ENCODE measurements around the gene EMC8. TPM values are rescaled to one million over a fixed set of nuclear protein-coding genes. Genes with fewer than 3 reads are reported as not detected.
"Not testable (repeated sequence)": the region's sequence is repeated elsewhere in the genome, so short reads cannot be mapped to it uniquely, and the experiment has no call there.

Gene EMC8
- total RNA-seq, 1 donor from 2014 or later = 45.9 TPM

- DNase-seq (ENCODE audit: low read depth) = no peak
- no peak overlapping the region for H3K4me3 ChIP-seq (ENCODE audit: low read depth, low read length)
- TF ChIP-seq CTCF (conservative IDR thresholded peaks at IDR 0.05; ENCODE audit: low read depth, low read length) = no peak
Observed at GRCh38 chr16:85812811-85813700, 13.7 kb upstream of the EMC8 start.

GRCh38 chr16:85812031-85812807 lies 12.9 kb upstream of the EMC8 start:
- DNase-seq (ENCODE audit: low read depth) = no peak
- TF ChIP-seq CTCF (conservative IDR thresholded peaks at IDR 0.05; ENCODE audit: low read depth, low read length) = no peak
- H3K4me3 ChIP-seq (ENCODE audit: low read depth, low read length) = no peak overlapping the region

- DNase-seq (ENCODE audit: low read depth) = no peak
- H3K4me3 ChIP-seq (ENCODE audit: low read depth, low read length) = no peak overlapping the region
- no peak for TF ChIP-seq CTCF (conservative IDR thresholded peaks at IDR 0.05; ENCODE audit: low read depth, low read length)
Observed at GRCh38 chr16:85810742-85811115, 11.4 kb upstream of the EMC8 start.

GRCh38 chr16:85810097-85810741 lies 10.9 kb upstream of the EMC8 start:
- no peak for DNase-seq (ENCODE audit: low read depth)
- TF ChIP-seq CTCF (conservative IDR thresholded peaks at IDR 0.05; ENCODE audit: low read depth, low read length) = no peak
- H3K4me3 ChIP-seq (ENCODE audit: low read depth, low read length) = no peak overlapping the region

- no peak for TF ChIP-seq CTCF (conservative IDR thresholded peaks at IDR 0.05; ENCODE audit: low read depth, low read length)
- DNase-seq (ENCODE audit: low read depth) = no peak
- no peak overlapping the region for H3K4me3 ChIP-seq (ENCODE audit: low read depth, low read length)
Observed at GRCh38 chr16:85809645-85810044, 10.3 kb upstream of the EMC8 start.

GRCh38 chr16:85808926-85809325 lies 9.6 kb upstream of the EMC8 start:
- no peak overlapping the region for H3K4me3 ChIP-seq (ENCODE audit: low read depth, low read length)
- TF ChIP-seq CTCF (conservative IDR thresholded peaks at IDR 0.05; ENCODE audit: low read depth, low read length) = no peak
- DNase-seq (ENCODE audit: low read depth) = no peak

- H3K4me3 ChIP-seq (ENCODE audit: low read depth, low read length); DNase-seq (ENCODE audit: low read depth): not testable (repeated sequence)
Observed at GRCh38 chr16:85808104-85808503, 8.8 kb upstream of the EMC8 start.

GRCh38 chr16:85807340-85807739 lies 8.0 kb upstream of the EMC8 start:
- DNase-seq (ENCODE audit: low read depth) = not testable (repeated sequence)

More at GRCh38 chr16:85807340-85807739, 8.0 kb upstream of the EMC8 start:
- H3K4me3 ChIP-seq (ENCODE audit: low read depth, low read length) = not testable (repeated sequence)

Data from epithelial cell of proximal tubule (primary cell).